GM18499 (cell line): Measurements from ENCODE around the gene PRKAR1B.

Experiments used
- ATAC-seq: cut with Tn5 transposase; IDR thresholded peaks from one replicate; pipeline ENCODE4 v1.9.1; 2021; ENCODE audit warnings: moderate number of reproducible peaks; ENCODE audit not compliant: insufficient read depth, unreplicated experiment

PRKAR1B gene

GRCh38 chr7:742791-743190 is 15.7 kb upstream of the PRKAR1B start:
- ATAC-seq, result no peak

DNA sequence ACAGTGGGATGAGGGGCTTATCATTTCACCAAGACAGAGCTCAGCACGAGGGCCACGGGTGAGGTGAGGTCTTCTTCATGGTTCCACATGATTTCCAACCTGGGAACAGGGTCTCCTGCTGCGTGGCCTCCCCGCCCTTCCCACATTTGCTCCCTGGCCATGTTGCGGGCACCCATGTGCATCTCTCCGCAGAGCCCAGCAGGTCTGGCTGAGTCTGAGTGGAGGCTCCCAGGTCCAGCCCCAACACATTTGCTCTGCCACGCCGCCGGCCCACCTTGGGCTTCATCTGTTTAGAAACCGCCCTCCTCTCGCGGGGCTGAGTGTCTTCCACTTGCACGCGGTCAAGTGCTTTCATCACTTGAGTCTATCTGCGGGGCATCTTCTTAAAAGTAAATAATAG is 14.8 kb upstream of the PRKAR1B start:
- no peak for ATAC-seq

DNA sequence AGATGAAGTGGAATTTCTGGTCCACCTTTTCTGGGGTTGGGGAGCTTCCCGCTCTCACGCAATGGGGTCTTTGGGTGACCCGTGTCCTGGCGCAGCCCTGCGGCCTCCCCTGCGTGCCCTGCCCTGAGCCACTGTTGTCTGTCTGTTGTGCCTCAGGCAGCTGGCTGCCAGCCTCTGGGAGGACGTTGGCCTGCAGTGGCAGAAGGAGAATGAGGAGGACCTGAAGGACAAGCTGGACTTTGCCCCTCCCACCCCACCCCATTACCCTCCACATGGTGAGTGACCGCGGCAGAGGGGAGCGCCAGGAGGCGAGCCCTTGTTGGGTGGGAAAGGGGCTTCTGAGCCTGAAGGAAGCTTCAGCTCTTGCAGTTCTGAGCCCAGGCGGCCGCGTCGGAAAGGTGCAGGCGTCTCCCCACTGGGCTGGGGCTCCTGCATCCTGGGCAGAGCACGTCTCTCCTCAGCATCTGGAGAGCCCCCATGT is 14.2 kb upstream of the PRKAR1B start:
- ATAC-seq, result no peak

GRCh38 chr7:739983-740942 is 13.2 kb upstream of the PRKAR1B start:
- no peak for ATAC-seq

DNA sequence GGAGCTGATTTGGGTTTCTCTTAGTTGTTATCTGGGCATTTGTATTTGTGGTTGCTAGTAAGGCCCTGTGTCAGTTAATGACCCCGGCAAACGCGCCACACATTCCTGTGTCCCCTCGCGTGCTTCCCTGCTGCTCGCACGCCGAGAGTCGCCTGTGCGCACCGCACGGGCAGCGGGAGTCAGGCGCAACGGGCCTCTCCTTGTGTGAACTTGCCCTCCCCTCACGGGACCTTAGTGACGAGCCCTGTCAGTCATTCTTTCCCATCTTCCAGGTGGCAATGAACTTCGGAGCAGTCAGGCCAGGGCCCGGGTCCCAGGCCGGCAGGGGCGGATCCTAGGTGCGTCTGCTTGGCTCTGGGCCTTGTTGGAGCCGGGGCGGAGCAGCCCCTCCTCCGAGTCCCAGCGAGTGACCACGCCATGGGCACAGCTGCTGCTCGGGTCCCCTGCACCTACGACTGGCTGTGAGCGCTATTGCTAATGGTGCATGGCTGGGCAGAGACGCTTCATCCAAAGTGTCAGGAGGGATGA is 12.4 kb upstream of the PRKAR1B start:
- ATAC-seq, result no peak

GRCh38 chr7:738723-739454 is 11.8 kb upstream of the PRKAR1B start:
- ATAC-seq, result no peak

GRCh38 chr7:738241-738640 is 11.2 kb upstream of the PRKAR1B start:
- no peak for ATAC-seq

DNA sequence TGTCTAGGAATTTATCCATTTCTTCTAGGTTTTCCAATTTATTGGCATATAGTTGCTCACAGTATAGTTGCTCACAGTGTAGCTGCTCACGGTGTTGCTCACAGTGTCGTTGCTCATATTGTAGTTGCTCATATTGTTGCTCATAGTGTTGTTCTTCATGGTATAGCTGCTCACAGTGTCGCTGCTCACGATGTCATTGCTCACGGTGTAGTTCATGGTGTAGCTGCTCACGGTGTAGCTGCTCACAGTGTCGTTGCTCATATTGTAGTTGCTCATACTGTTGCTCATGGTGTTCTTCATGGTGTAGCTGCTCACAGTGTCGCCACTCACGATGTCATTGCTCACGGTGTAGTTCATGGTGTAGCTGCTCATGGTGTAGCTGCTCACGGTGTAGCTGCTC is 7.7 kb upstream of the PRKAR1B start:
- ATAC-seq, result no peak

DNA sequence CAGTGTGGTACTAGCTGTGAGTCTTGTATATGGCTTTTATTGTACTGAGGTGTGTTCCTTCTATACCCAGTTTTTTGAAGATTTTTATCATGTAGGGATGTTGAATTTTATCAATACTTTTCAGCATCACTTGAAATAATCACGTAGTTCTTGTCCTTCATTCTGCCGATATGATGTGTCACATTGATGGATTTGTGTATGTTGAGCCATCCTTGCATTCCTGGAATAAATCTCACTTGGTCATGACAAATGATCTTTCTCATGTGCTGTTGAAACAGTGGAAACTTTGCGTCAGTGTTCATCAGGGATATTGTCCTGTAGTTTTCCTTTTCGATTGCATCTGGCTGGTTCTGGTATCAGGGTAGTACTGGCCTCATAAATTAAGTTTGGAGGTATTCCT is 7.1 kb upstream of the PRKAR1B start:
- no peak for ATAC-seq

GRCh38 chr7:732556-732955 is 5.5 kb upstream of the PRKAR1B start:
- ATAC-seq, result no peak

DNA sequence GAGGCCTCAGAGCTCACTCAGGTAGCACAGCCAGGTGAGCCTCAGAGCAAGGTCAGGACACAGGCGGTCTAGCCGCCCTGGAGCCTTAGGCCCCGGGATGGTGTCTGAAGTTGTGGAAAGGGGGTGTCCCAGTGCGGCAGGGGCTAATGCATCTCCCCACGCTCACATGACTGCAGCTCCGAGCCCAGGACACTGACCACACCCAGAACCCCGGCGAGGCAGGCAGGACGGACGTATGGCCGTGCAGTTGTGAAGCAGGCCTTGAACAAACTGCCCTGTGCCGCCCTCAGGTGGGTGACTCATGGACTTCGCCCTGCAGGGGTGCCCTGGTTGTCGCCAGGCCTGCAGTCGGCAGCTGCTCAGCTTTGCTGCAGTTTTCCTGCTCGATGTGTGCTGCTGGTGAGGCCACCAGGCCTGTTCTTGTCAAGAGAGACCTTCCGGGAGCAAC is 5.0 kb upstream of the PRKAR1B start:
- ATAC-seq, result no peak

- no peak for ATAC-seq
These were observed 4.5 kb upstream of the PRKAR1B start for GRCh38 chr7:731440-732085.

GRCh38 chr7:730501-731439 is 3.7 kb upstream of the PRKAR1B start:
- ATAC-seq, result no peak

DNA sequence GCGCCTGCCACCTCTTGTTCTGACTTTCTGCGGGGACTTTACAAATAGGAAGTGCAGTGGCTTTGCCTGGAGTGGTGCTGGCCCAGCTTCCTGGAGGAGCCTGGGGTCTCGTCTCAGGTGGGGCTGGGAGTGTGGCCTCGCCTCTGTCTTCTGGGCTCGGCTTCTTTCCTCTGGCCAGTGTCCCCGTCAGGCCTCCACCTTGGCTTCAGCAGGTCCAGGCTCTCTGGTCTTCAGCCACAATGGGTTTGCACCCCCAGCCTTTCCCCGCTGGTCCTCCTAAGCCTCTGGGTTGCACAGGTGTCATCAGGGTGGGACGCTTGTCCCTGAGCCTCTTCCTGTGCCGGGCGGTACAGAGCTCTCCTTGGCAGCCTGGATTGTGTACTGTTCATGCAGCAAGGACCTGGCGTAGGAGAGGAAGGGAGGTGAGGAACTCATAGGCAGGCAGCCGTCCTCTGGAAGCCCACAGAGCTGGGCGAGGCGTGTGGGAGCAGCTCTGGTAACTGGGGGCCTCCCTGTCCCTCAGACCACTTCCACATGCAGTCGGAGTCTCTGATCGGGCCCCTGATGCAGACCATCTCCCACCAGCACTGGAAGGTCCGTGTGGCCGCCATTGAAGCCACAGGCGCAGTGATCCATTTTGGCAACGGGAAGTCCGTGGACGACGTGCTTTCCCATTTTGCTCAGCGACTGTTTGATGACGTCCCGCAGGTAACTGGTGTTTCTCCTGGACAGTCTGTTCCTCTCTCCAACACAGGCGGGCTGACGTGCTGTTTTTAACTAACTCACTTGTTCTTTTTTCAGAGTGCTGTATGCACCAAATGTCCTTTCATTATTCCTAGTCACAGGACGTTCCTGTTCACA is 2.3 kb upstream of the PRKAR1B start:
- ATAC-seq, result no peak

GRCh38 chr7:728602-729001 is 1.5 kb upstream of the PRKAR1B start:
- ATAC-seq, result no peak

DNA sequence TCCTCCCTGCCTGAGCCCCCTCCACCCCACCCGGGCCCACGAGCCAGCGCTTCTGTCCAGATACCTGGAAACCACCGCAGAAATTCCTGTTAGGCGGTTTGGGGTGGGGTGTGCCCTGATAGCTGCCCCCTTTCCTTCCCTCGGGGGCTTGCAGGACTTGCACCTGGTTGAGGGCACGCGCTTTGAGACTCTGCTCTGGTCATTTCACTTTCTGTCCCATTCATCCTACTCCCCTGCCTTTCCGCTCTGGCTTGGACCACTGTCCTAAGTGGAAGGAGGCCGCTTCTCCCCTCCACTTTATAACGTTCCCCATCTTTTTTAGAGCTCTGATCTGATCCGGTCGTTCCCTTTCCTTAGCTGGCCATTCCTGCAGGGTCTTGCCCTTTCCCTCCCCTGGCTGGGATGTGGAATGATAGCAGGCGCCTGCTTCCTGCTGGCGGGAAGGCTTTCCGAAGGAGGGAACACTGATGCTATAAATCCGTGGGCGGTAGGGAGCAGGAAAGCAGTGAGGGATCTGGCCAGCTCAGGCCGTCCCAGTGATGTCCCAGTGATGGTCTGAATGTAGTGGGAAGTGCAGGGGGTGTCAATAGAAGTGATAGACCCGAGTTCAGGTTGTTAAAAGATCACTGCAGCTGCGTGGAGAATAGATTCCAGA is 852 bp upstream of the PRKAR1B start:
- no peak for ATAC-seq

- ATAC-seq, result peak; percentile 10
These were observed 302 bp downstream of the PRKAR1B start for GRCh38 chr7:726854-727103.

- peak; percentile 67 for ATAC-seq
These were observed 812 bp downstream of the PRKAR1B start, which contains the start of gene DNAAF5 for GRCh38 chr7:726084-726853. TSS of gene DNAAF5 (plus strand) at chr7:726699. CDS start at chr7:726721, 22 bp downstream.
